Activated T-cell treated with anti-CD3 and anti-CD28 coated beads for 24 hours (primary cell): ENCODE measurements around the gene DBET.
"Not testable (repeated sequence)": the region's sequence is repeated elsewhere in the genome, so short reads cannot be mapped to it uniquely, and the experiment has no call there.

Source experiments
- DNase-seq: peaks from one replicate; pipeline ENCODE4 v3.0.0-alpha.2; 2020; ENCODE audit warnings: low read depth

Gene DBET

DNA sequence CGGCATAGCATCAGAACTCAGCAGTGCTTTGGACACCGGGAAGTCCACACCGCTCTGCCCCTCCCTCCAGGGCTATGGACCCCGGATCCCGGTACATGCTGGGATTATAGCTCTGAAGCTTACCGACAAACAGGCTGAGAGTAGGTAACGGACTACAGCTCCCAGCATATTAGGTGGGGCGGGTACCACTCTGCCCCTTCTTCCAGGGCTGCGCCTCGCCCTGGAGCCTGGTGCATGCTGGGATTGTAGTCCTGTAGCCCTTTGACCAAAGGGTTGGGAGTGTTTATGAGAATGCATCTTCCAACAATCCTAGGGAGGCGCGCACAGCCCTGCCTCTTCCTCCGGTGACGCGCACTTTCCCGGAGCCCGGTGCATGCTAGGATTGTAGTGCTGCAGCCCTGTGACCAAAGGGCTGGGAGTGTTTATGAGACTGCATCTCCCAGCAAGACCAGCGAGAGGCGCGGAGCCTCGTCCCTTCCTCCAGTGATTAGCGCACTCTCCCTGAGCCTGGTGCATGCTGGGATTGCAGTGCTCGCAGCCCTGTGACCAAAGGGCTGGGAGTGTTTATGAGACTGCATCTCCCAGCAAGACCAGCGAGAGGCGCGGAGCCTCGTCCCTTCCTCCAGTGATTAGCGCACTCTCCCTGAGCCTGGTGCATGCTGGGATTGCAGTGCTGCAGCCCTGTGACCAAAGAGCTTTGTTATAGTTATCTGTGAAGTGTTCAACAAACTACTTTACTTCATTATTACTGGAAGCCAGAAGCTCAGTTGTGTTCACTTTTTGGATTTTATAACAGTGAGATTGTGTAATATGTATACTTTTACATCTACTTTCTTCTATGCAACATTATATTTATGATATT, 14.7 kb upstream of the DBET start:
- not testable (repeated sequence) for DNase-seq

DNA sequence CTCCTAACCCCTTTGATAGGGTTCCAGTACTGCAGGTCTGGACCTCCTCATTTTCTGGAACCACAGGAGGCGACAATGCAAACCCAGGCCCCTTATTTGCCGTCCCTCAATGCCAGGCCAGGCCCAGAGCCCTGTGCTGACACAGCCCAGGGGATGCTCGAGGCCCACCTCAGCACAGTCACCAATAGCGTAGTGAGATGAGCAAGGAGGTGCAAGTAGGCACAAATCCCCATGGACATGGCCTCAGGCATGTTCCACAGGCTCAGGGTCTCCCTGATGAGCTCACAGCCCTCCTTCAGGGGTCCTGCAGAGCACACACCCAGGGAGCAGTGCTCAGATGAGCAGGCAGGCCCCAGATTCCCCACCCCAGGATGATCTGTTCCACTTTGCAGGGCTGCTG, 5.3 kb upstream of the DBET start:
- DNase-seq = not testable (repeated sequence)

DNA sequence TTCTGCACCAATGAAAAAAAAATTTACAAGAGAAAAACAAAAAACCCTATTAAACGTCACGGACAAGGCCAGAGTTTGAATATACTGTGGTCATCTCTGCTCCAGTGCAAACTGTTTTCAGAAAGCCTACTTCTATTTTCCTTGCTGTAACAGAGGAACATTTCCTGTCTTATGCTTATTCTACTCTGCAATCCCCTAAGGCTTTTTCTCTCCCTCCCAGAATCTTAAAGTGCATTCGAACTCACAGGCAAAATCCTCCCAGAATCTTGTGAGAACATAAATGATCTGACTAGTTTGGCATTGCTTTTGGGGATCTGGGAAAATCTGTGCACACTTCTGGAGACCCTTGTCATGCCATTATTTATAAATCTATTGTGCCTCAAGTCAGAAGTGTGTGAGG, 503 bp downstream of the DBET start:
- DNase-seq = not testable (repeated sequence)

DNA sequence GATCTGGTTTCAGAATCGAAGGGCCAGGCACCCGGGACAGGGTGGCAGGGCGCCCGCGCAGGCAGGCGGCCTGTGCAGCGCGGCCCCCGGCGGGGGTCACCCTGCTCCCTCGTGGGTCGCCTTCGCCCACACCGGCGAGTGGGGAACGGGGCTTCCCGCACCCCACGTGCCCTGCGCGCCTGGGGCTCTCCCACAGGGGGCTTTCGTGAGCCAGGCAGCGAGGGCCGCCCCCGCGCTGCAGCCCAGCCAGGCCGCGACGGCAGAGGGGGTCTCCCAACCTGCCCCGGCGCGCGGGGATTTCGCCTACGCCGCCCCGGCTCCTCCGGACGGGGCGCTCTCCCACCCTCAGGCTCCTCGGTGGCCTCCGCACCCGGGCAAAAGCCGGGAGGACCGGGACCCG, 4.0 kb downstream of the DBET start:
- DNase-seq = not testable (repeated sequence)

DNA sequence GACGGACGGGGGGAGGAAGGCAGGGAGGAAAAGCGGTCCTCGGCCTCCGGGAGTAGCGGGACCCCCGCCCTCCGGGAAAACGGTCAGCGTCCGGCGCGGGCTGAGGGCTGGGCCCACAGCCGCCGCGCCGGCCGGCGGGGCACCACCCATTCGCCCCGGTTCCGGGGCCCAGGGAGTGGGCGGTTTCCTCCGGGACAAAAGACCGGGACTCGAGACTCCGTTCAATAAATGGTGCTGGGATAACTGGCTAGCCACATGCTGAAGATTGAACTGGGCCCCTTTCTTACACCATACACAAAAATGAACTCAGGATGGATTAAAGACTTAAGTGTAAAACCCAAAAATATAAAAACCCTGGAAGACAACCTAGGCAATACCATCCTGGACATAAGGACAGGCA, 28.8 kb downstream of the DBET start:
- DNase-seq = not testable (repeated sequence)

DNA sequence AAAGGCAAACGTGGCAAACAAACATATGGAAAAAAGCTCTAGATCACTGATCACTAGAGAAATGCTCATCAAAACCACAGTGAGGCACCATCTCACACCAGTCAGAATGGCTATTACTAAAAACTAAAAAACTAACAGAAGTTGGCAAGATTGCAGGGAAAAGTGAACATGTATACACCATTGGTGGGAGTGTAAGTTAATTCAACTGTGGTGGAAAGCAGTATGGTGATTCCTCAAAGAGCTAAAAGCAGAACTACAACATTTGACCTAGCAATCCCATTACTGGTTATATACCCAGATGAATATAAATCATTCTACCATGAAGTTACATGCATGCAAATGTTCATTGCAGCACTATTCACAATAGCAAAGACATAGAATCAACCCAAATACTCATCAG, 29.7 kb downstream of the DBET start:
- not testable (repeated sequence) for DNase-seq

DNA sequence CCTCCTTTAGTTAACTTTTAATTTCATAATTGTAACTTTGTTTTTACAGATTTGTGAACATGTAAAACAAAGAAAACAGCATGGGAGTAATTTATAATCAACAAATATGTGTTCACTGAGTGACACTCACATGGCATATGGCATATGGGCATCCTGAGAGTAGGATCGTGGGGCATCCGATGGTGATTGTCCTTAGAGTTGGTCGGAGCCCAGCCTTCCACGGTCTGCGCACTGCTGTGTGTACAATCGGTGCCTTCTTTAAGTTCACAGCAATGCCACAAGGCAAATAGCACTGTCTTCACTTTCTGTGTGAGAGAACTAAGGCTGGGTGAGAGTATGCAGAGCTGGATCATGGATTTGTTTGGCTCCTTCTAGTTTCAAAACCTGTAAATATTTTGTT, 31.0 kb downstream of the DBET start:
- DNase-seq = not testable (repeated sequence)

DNA sequence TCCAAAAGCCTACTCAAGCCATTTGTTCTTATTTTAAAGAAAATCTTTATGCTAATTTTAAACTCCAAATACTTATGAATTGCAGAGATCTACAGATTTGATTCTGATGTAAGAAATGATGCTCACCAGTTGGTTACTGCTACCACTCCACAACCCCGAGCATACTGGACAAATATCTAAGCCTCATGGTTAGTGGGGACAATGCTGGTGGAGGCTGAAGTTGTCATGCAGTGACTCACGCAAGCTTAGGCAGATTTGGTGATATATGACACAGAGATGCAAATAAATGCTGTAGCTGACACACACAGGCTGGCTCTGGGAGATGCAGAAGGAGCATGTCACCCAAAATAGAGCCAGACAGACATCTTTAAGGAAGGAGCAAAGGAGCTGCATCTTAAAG, 35.3 kb downstream of the DBET start:
- DNase-seq = not testable (repeated sequence)

DNA sequence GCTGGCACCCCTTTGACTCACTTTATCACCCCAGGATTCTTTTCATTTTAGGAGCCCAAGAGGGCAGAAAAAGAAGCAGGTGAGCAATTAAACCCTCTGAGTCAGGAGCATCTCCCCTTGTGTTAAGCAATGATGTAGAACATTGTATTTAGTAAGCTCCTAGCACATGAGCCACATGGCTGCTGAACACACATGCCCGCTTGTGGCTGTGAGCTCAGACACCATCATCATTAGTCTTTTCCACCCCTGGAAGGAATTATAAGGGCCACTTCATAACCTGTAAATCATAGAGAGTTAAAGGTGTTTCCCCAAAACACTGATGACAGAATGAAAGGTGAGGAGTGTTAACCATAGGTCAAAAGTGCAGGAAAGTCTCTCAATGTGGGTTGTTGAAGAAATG, 37.2 kb downstream of the DBET start:
- not testable (repeated sequence) for DNase-seq

DNA sequence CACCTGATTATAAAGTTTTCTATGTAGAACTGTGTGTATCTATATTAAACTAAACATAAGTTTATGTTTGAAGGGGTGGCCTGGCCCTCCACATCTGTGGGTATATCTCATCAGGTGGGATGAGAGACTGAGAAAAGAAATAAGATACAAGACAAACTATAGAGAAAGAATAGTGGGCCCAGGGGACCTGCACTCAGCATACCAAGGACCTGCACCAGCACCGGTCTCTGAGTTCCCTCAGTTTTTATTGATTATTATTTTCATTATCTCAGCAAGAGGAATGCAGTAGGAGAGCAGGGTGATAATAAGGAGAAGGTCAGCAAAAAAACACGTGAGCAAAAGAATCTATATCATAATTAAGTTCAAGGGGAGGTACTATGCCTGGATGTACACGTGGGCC, 41.9 kb downstream of the DBET start:
- not testable (repeated sequence) for DNase-seq

DNA sequence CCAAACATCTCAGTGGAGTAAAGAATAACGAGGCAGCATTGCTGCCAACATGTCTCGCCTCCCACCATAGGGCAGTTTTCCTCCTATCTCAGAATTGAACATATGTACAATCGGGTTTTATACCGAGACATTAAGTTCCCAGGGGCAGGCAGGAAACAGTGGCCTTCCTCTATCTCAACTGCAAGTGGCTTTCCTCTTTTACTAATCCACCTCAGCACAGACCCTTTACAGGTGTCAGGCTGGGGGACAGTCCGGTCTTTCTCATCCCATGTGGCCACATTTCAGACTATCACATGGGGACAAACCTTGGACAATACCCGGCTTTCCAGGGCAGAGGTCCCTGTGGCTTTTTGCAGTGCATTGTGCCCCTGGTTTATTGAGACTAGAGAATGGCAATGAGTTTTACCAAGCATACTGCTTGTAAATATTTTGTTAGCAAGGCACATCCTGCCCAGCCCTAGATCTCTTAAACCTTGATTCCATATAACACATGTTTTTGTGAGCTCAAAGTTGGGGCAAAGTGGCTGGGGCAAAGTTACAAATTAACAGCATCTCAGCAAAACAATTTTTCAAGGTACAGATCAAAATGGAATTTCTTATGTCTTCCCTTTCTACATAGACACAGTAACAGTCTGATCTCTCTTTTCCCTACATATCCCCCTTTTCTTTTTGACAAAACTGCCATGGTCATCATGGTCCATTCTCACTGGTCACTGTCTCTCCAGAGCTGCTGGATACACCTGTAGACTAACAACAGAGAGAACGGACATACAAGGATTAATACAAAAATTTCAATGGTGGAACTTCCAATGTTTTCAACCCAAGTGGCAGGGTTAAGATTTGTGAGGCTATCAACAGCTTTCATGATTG, 42.5 kb downstream of the DBET start:
- not testable (repeated sequence) for DNase-seq

DNA sequence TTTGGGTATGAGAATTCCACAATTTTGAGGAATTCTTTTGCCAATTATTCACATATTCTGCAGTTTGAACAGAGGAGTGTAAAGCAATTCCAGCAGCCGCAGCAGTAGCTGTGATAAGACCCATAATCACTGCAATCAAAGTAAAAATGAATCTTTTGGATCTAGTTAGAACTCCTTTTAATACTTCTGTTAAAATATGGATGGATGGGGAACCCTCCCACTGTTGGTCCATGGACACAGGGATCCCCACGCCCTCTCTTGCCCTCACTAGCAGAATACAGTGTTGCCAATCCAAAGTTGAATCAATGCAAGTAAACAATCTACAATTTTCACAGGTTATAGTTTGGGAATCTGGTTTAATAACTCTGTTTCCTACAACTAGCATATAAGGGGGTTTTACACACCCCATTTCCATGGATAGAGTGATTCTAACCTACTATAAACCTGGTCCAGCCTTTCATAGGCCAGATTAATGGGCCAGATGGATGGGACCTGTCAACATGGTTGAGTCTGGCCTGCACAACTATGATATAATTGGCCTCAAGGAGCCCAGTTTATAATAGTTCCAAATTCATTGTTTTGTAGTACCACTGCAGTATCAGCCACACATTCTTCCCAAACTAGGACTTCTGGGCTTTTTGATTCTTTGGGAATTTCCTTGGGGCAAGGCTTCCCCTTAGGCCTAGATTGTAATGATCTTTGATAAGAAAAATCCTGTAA, 43.6 kb downstream of the DBET start:
- DNase-seq = not testable (repeated sequence)

DNA sequence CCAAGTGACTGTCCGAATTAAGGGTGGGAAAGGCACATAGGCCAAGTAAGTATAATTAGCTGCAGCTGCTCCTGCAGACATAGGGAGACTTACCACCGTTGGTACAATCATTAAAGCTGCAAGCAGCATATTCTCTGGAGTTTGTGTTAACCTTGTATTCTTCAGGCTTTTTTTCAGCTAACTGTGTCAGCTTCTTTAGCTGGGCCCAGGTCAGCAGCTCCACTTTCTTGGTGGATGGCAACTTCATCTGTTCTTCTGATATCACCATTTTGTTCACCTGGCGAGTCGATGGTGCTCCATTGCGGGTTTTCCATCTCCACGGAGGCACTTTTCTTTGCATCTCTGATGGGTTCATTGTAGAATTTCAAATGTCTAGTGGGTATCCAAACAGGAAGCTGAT, 44.5 kb downstream of the DBET start:
- not testable (repeated sequence) for DNase-seq

DNA sequence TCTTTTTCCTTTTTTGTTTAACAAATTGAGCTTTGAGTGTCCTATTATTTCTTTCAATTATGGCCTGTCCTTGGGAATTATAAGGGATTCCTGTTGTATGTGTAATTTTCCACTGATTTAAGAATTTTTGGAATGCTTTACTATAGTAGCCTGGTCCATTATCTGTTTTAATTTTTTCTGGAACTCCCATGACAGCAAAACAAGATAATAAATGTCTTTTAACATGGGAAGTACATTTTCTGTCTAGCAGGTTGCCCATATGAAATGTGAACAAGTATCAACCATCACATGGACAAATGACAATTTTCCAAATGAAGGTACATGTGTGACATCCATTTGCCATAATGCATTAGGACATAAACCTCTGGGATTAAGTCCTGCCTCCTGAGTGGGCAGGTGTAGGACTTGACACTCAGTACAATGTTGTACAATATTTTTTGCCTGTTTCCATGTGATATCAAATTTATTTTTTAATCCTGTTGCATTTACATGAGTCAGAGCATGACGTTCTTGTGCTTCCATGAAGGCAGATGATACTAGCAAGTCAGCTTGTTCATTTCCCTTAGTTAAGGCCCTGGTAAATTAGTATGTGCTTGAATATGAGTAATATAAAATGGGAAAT, 45.2 kb downstream of the DBET start:
- not testable (repeated sequence) for DNase-seq

DNA sequence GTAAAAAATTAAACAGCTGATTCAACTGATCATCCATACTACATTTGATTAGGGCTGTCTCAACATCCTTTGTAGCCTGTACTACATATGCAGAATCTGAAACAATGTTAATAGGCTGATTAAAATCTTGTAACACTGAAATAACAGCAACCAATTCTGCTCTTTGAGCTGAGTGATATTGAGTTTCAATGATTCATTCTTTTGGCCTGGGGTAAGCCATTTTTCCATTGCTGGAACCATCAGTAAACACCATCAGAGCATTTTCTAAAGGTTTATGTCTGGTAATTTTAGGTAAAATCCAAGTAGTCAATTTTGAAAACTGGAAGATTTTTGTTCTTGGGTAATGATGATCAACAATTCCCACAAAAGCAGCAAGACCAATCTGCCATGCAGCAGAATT, 45.7 kb downstream of the DBET start:
- not testable (repeated sequence) for DNase-seq

DNA sequence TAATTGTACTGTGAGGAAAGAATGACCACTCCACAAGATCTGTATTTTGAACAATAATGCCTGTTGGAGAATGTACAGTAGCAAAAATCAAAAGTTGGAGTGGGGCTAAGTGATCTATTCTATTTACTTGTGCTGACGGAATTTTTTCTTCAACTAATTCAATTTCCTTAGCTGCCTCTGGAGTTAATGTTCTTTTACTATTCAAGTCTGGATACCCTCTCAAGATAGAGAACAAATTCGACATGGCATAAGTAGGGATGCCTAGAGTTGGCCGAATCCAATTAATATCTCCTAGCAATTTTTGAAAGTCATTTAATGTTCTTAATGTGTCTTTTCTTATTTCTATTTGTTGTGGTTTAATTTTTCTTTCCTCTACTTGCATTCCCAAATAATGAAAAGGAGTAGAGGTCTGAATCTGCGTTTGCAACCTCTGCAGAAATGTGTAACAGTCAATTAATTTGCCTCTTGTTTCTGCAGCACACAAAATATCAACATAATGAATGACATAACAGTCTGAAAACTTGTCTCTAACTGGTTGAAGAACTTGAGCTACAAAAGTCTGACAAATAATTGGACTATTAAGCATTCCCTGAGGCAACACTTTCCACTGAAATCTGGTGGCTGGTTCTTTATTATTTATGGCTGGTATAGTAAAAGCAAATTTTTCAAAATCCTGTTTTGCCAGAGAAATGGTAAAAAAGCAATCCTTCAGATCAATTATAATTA, 46.4 kb downstream of the DBET start:
- DNase-seq = not testable (repeated sequence)

DNA sequence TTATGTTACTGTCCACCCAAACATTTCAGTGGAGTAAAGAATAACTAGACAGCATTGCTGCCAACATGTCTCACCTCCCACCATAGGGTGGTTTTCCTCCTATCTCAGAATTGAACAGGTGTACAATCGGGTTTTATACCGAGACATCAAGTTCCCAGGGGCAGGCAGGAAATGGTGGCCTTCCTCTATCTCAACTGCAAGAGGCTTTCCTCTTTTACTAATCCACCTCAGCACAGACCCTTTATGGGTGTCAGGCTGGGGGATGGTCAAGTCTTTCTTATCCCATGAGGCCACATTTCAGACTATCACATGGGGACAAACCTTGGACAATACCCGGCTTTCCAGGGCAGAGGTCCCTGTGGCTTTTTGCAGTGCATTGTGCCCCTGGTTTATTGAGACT, 48.6 kb downstream of the DBET start:
- DNase-seq = not testable (repeated sequence)

DNA sequence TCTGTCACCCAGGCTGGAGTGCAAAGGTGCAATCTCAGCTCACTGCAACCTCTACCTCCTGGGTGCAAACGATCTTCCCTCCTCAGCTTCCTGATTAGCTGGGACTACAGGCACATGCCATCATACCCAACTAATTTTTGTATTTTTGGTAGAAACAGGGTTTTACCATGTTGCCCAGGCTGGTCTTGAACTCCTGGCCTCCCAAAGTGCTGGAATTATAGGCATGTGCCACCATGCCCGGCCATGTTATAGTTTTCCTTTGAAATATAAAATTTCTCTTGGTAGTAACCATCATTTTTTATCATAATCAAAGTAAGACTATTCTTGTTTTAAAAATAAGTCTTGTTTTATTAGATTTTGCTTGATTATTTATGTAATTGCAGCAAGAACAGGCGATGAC, 50.7 kb downstream of the DBET start:
- DNase-seq = not testable (repeated sequence)
